Measurements from ENCODE around the gene MAGI2.

The MAGI2 gene

GRCh38 chr7:78563191-78563590, 890.3 kb downstream of the MAGI2 start:
- no peak for TF ChIP-seq CTCF (IDR thresholded peaks at IDR 0.05; ENCODE audit: insufficient read depth, low read length, missing control alignments)
- DNase-seq (ENCODE audit: low read depth, low spot score) = no peak
- CTCF ChIA-PET = no interaction called here
- POLR2A ChIA-PET = no interaction called here
- no peak overlapping the region for H3K4me3 ChIP-seq (ENCODE audit: low read depth, low read length)

GRCh38 chr7:78562191-78562590, 891.3 kb downstream of the MAGI2 start:
- TF ChIP-seq CTCF (IDR thresholded peaks at IDR 0.05; ENCODE audit: insufficient read depth, low read length, missing control alignments) = no peak
- H3K4me3 ChIP-seq (ENCODE audit: low read depth, low read length) = no peak overlapping the region
- ChIA-PET CTCF (no interaction called here), POLR2A (no interaction called here)
- DNase-seq (ENCODE audit: low read depth, low spot score) = no peak

- no peak for TF ChIP-seq CTCF (IDR thresholded peaks at IDR 0.05; ENCODE audit: insufficient read depth, low read length, missing control alignments)
- H3K4me3 ChIP-seq (ENCODE audit: low read depth, low read length) = no peak overlapping the region
- CTCF ChIA-PET = no interaction called here
- DNase-seq (ENCODE audit: low read depth, low spot score) = no peak
- POLR2A ChIA-PET = no interaction called here
Measured at GRCh38 chr7:78558566-78558965, 894.9 kb downstream of the MAGI2 start.

GRCh38 chr7:78543976-78544375, 909.5 kb downstream of the MAGI2 start:
- H3K4me3 ChIP-seq (ENCODE audit: low read depth, low read length) = no peak overlapping the region
- ChIA-PET CTCF (no interaction called here), POLR2A (no interaction called here)
- TF ChIP-seq CTCF (IDR thresholded peaks at IDR 0.05; ENCODE audit: insufficient read depth, low read length, missing control alignments) = no peak
- DNase-seq (ENCODE audit: low read depth, low spot score) = no peak

GRCh38 chr7:78542981-78543380, 910.5 kb downstream of the MAGI2 start:
- no peak for TF ChIP-seq CTCF (IDR thresholded peaks at IDR 0.05; ENCODE audit: insufficient read depth, low read length, missing control alignments)
- H3K4me3 ChIP-seq (ENCODE audit: low read depth, low read length) = no peak overlapping the region
- no peak for DNase-seq (ENCODE audit: low read depth, low spot score)
- ChIA-PET POLR2A (no interaction called here), CTCF (interaction anchor here (0.6 kb wide), 1 partner anchor 663 kb away, joined by 3 read pairs; no protein-coding TSS in a partner anchor)

- DNase-seq (ENCODE audit: low read depth, low spot score) = no peak
- no peak for TF ChIP-seq CTCF (IDR thresholded peaks at IDR 0.05; ENCODE audit: insufficient read depth, low read length, missing control alignments)
- ChIA-PET CTCF (interaction anchor here (0.6 kb wide), 1 partner anchor 664 kb away, joined by 3 read pairs; no protein-coding TSS in a partner anchor), POLR2A (no interaction called here)
- H3K4me3 ChIP-seq (ENCODE audit: low read depth, low read length) = no peak overlapping the region
Measured at GRCh38 chr7:78542541-78542940, 910.9 kb downstream of the MAGI2 start.
